Measurements from ENCODE around the gene ANK3.

GRCh38 chr10:60384011-60384410 lies 5.7 kb downstream of the ANK3 start:
- TF ChIP-seq CTCF (IDR thresholded peaks at IDR 0.05) (no peak), POLR2A (IDR thresholded peaks at IDR 0.05) (no peak)

All from testis (tissue), 2 donors.